GM12878 (cell line): ENCODE data around the gene RACGAP1. TPM values are rescaled to one million over a fixed set of nuclear protein-coding genes. Genes with fewer than 3 reads are reported as not detected.

Experiments used
- BACH1 ChIP-seq: fragments of 450-650 bp; IDR thresholded peaks from 2 replicates; pipeline ENCODE4 v1.6.1; 2017; ENCODE audit warnings: mild to moderate bottlenecking, borderline replicate concordance
- BMI1 ChIP-seq: fragments of 450-650 bp; IDR thresholded peaks from 2 replicates; pipeline ENCODE4 v1.6.1; 2016; ENCODE audit warnings: mild to moderate bottlenecking, moderate library complexity, borderline replicate concordance
- CREM ChIP-seq: IDR thresholded peaks from 2 replicates; pipeline ENCODE4 v1.6.1; 2014; ENCODE audit warnings: antibody characterized with exemption, low read depth
- EZH2 ChIP-seq: IDR thresholded peaks from 2 replicates; pipeline ENCODE4 v1.6.1; 2012; ENCODE audit warnings: low read depth, mild to moderate bottlenecking, control low read depth, inconsistent platforms, low read length, borderline replicate concordance; ENCODE audit not compliant: control insufficient read depth
- FOXK2 ChIP-seq: fragments of 450-650 bp; IDR thresholded peaks from 2 replicates; pipeline ENCODE4 v1.6.1; 2017; ENCODE audit warnings: mild to moderate bottlenecking, moderate library complexity
- NFXL1 ChIP-seq: fragments of 450-650 bp; IDR thresholded peaks from 2 replicates; pipeline ENCODE4 v1.6.1; 2017; ENCODE audit warnings: antibody characterized with exemption, mild to moderate bottlenecking, borderline replicate concordance
- RUNX3 ChIP-seq: IDR thresholded peaks from 2 replicates; pipeline ENCODE4 v1.6.1; 2012; ENCODE audit warnings: low read length, inconsistent platforms
- SREBF2 ChIP-seq: IDR thresholded peaks from 2 replicates; pipeline ENCODE4 v1.6.1; 2012; ENCODE audit warnings: mild to moderate bottlenecking, low read length
- polyA plus RNA-seq, 11 experiments: library from polyadenylated mRNA; depleted of rRNA in 4 of 11; unstranded in 6 of 11; stranded (reverse) in 5 of 11; fragments of >200 nt; fragmentation: Nextera tagmentation in 4 of 11; fragmentation: Illumina TruSeq in 1 of 11; extraction: Ambion mirVana in 4 of 11; extraction: Trizol in 1 of 11; gene quantifications; 1 replicate in 1 of 11; 2 replicates in 10 of 11; pipeline versions ENCODE4 v1.2.1 to v1.2.3, GENCODE V29; 2011 to 2016; ENCODE audit warnings: inconsistent platforms in 2 of 11, missing spikeins in 2 of 11, low read depth in 1 of 11
- total RNA-seq, 4 experiments: library from RNA; depleted of rRNA in 3 of 4; stranded (reverse); fragments of >200 nt in 3 of 4; fragmentation: Illumina TruSeq in 1 of 4; extraction: Trizol in 1 of 4; gene quantifications; 2 replicates each; pipeline versions ENCODE4 v1.2.1 to v1.2.3, GENCODE V29; 2013 to 2021
- TF ChIP-seq, protein P1 (sequence below): fragments of 450-650 bp; IDR thresholded peaks from 2 replicates; pipeline ENCODE4 v1.6.1; 2018; ENCODE audit warnings: borderline replicate concordance, mild to moderate bottlenecking; ENCODE audit not compliant: partially characterized antibody
- TF ChIP-seq, protein P2 (sequence below): IDR thresholded peaks from 2 replicates; pipeline ENCODE4 v1.6.1; 2012; ENCODE audit warnings: low read depth, low read length, improper control_type of control experiment

The RACGAP1 gene
- total and polyA plus RNA-seq, 10 of the 15 experiments (the other 5 are each of a cell fraction or from before 2014, with no cell fraction given), result 32.4 to 87.9 (median 76.2) TPM

- TF ChIP-seq SREBF2 (no peak), BMI1 (no peak), FOXK2 (no peak), EZH2 (no peak), BACH1 (no peak), CREM (no peak), RUNX3 (no peak), NFXL1 (no peak)
- TF ChIP-seq, protein P1, sequence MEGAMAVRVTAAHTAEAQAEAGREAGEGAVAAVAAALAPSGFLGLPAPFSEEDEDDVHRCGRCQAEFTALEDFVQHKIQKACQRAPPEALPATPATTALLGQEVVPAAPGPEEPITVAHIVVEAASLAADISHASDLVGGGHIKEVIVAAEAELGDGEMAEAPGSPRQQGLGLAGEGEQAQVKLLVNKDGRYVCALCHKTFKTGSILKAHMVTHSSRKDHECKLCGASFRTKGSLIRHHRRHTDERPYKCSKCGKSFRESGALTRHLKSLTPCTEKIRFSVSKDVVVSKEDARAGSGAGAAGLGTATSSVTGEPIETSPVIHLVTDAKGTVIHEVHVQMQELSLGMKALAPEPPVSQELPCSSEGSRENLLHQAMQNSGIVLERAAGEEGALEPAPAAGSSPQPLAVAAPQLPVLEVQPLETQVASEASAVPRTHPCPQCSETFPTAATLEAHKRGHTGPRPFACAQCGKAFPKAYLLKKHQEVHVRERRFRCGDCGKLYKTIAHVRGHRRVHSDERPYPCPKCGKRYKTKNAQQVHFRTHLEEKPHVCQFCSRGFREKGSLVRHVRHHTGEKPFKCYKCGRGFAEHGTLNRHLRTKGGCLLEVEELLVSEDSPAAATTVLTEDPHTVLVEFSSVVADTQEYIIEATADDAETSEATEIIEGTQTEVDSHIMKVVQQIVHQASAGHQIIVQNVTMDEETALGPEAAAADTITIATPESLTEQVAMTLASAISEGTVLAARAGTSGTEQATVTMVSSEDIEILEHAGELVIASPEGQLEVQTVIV, result no peak
- TF ChIP-seq, protein P2, sequence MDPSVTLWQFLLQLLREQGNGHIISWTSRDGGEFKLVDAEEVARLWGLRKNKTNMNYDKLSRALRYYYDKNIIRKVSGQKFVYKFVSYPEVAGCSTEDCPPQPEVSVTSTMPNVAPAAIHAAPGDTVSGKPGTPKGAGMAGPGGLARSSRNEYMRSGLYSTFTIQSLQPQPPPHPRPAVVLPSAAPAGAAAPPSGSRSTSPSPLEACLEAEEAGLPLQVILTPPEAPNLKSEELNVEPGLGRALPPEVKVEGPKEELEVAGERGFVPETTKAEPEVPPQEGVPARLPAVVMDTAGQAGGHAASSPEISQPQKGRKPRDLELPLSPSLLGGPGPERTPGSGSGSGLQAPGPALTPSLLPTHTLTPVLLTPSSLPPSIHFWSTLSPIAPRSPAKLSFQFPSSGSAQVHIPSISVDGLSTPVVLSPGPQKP, result no peak
These were observed 54.2 kb downstream of the RACGAP1 start (continued) for GRCh38 chr12:49971141-49971540.
